Measurements from ENCODE around the gene MT1A. TPM values are rescaled to one million over a fixed set of nuclear protein-coding genes. Genes with fewer than 3 reads are reported as not detected.
A peak's percentile ranks its signal among the peaks of the same experiment; 100 is the strongest.

MT1A gene
- total RNA-seq, 1 donor from 2014 or later, result not detected

DNA sequence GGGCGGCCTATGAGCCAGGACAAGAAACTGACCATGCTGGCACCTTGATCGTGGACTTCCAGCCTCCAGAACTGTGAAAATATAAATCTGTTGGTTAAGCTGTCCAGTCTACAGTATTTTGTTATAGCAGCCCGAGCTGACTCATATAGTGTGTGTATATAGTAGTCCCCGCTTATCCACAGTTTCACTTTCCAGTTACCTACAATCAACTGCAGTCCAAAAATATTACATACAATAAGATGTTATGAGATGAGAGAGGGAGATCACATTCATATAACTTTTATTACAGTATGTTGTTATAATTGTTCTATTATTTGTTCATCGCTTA is 44.2 kb upstream of the MT1A start:
- TF ChIP-seq, protein P1, sequence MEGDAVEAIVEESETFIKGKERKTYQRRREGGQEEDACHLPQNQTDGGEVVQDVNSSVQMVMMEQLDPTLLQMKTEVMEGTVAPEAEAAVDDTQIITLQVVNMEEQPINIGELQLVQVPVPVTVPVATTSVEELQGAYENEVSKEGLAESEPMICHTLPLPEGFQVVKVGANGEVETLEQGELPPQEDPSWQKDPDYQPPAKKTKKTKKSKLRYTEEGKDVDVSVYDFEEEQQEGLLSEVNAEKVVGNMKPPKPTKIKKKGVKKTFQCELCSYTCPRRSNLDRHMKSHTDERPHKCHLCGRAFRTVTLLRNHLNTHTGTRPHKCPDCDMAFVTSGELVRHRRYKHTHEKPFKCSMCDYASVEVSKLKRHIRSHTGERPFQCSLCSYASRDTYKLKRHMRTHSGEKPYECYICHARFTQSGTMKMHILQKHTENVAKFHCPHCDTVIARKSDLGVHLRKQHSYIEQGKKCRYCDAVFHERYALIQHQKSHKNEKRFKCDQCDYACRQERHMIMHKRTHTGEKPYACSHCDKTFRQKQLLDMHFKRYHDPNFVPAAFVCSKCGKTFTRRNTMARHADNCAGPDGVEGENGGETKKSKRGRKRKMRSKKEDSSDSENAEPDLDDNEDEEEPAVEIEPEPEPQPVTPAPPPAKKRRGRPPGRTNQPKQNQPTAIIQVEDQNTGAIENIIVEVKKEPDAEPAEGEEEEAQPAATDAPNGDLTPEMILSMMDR (IDR thresholded peaks at IDR 0.05; ENCODE audit: insufficient read depth, low read length, severe bottlenecking), result no peak
- FAIRE-seq, result no peak
- no peak for DNase-seq (ENCODE audit: low read depth)
- Histone ChIP-seq H3K27me3 (ENCODE audit: control insufficient read depth, insufficient read depth, low read length) (peaks cover 18% of the 10 kb centered on the region), H3K36me3 (ENCODE audit: control insufficient read depth, insufficient read depth, low read length) (no peaks in the 10 kb centered on the region), H3K4me3 (ENCODE audit: low read depth, low read length) (no peak overlapping the region)

DNA sequence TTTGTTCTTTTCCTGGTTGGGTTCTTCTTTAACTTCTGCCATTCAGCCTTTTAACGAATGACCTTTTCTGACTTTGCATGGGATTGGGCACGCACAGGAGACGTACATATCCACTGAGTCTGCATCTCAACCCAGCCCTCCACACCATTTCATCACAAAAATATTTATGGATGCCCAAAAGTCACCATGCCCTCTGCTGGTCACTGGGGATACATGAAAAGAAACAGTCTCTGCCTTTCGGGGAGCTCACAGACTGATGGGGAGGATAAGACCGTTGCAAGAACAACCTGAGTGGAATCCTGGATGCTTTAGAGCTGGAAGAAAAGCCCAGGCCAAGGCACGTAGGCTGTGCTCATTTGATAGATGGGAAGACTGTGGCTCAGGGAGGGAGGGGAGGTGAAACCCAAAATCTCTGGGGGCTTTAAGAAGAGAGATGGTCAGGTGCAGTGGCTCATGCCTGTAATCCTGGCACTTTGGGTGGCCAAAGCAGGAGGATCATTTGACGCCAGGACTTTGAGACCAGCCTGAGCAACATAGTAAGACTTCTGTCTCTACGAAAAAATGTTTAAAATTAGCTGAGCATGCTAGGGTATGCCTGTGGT is 38.0 kb upstream of the MT1A start:
- Histone ChIP-seq H3K36me3 (ENCODE audit: control insufficient read depth, insufficient read depth, low read length) (no peaks in the 10 kb centered on the region), H3K27me3 (ENCODE audit: control insufficient read depth, insufficient read depth, low read length) (no peaks in the 10 kb centered on the region), H3K4me3 (ENCODE audit: low read depth, low read length) (no peak overlapping the region)
- FAIRE-seq (no peak), DNase-seq (ENCODE audit: low read depth) (peak; percentile 62)
- TF ChIP-seq, protein P1 (IDR thresholded peaks at IDR 0.05; ENCODE audit: insufficient read depth, low read length, severe bottlenecking), result peak; percentile 66

- Histone ChIP-seq H3K36me3 (ENCODE audit: control insufficient read depth, insufficient read depth, low read length) (no peaks in the 10 kb centered on the region), H3K4me3 (ENCODE audit: low read depth, low read length) (no peak overlapping the region), H3K27me3 (ENCODE audit: control insufficient read depth, insufficient read depth, low read length) (no peaks in the 10 kb centered on the region)
- TF ChIP-seq, protein P1 (IDR thresholded peaks at IDR 0.05; ENCODE audit: insufficient read depth, low read length, severe bottlenecking), result no peak
- FAIRE-seq (no peak), DNase-seq (ENCODE audit: low read depth) (no peak)
Observed at GRCh38 chr16:56601325-56601724, 37.1 kb upstream of the MT1A start.

- TF ChIP-seq, protein P1 (IDR thresholded peaks at IDR 0.05; ENCODE audit: insufficient read depth, low read length, severe bottlenecking), result peak; percentile 65
- peak; percentile 47 for DNase-seq (ENCODE audit: low read depth)
- no peaks in the 10 kb centered on the region for H3K36me3 ChIP-seq (ENCODE audit: control insufficient read depth, insufficient read depth, low read length)
- no peaks in the 10 kb centered on the region for H3K27me3 ChIP-seq (ENCODE audit: control insufficient read depth, insufficient read depth, low read length)
- H3K4me3 ChIP-seq (ENCODE audit: low read depth, low read length), result no peak overlapping the region
- FAIRE-seq, result no peak
Observed at GRCh38 chr16:56603589-56603988, 34.9 kb upstream of the MT1A start.

- TF ChIP-seq, protein P1 (IDR thresholded peaks at IDR 0.05; ENCODE audit: insufficient read depth, low read length, severe bottlenecking), result no peak
Observed at GRCh38 chr16:56604966-56605365, 33.5 kb upstream of the MT1A start.

GRCh38 chr16:56605475-56605874 is 33.0 kb upstream of the MT1A start:
- Histone ChIP-seq H3K36me3 (ENCODE audit: control insufficient read depth, insufficient read depth, low read length) (no peaks in the 10 kb centered on the region), H3K4me3 (ENCODE audit: low read depth, low read length) (no peak overlapping the region), H3K27me3 (ENCODE audit: control insufficient read depth, insufficient read depth, low read length) (no peaks in the 10 kb centered on the region)
- DNase-seq (ENCODE audit: low read depth), result no peak
- no peak for FAIRE-seq
- TF ChIP-seq, protein P1 (IDR thresholded peaks at IDR 0.05; ENCODE audit: insufficient read depth, low read length, severe bottlenecking), result no peak

More at GRCh38 chr16:56604966-56605365, 33.5 kb upstream of the MT1A start:
- FAIRE-seq (no peak), DNase-seq (ENCODE audit: low read depth) (no peak)
- H3K36me3 ChIP-seq (ENCODE audit: control insufficient read depth, insufficient read depth, low read length), result no peaks in the 10 kb centered on the region
- H3K4me3 ChIP-seq (ENCODE audit: low read depth, low read length), result no peak overlapping the region
- H3K27me3 ChIP-seq (ENCODE audit: control insufficient read depth, insufficient read depth, low read length), result no peaks in the 10 kb centered on the region

All from bronchial epithelial cell (primary cell).